ENCODE results near the gene TNIK. TPM values are rescaled to one million over a fixed set of nuclear protein-coding genes. Genes with fewer than 3 reads are reported as not detected.

Gene TNIK
- total RNA-seq, 1 donor from 2014 or later: 17.0 TPM

GRCh38 chr3:171058873-171059603, 401.2 kb downstream of the TNIK start:
- H3K36me3 ChIP-seq (ENCODE audit: control insufficient read depth, insufficient read depth, low read length): no peaks in the 10 kb centered on the region
- DNase-seq (ENCODE audit: low read depth): no peak
- TF ChIP-seq CTCF (IDR thresholded peaks at IDR 0.05; ENCODE audit: insufficient read depth, low read length, poor library complexity, severe bottlenecking): no peak
- H3K4me3 ChIP-seq (ENCODE audit: low read depth, low read length): no peak overlapping the region
- no peaks in the 10 kb centered on the region for H3K27me3 ChIP-seq (ENCODE audit: control insufficient read depth, insufficient read depth, low read length)

GRCh38 chr3:171058058-171058457, 402.1 kb downstream of the TNIK start:
- TF ChIP-seq CTCF (IDR thresholded peaks at IDR 0.05; ENCODE audit: insufficient read depth, low read length, poor library complexity, severe bottlenecking): no peak
- no peak for DNase-seq (ENCODE audit: low read depth)
- Histone ChIP-seq H3K36me3 (ENCODE audit: control insufficient read depth, insufficient read depth, low read length) (no peaks in the 10 kb centered on the region), H3K27me3 (ENCODE audit: control insufficient read depth, insufficient read depth, low read length) (no peaks in the 10 kb centered on the region), H3K4me3 (ENCODE audit: low read depth, low read length) (no peak overlapping the region)

GRCh38 chr3:171057072-171057471, 403.1 kb downstream of the TNIK start:
- H3K27me3 ChIP-seq (ENCODE audit: control insufficient read depth, insufficient read depth, low read length): no peaks in the 10 kb centered on the region
- no peaks in the 10 kb centered on the region for H3K36me3 ChIP-seq (ENCODE audit: control insufficient read depth, insufficient read depth, low read length)
- TF ChIP-seq CTCF (IDR thresholded peaks at IDR 0.05; ENCODE audit: insufficient read depth, low read length, poor library complexity, severe bottlenecking): no peak
- no peak overlapping the region for H3K4me3 ChIP-seq (ENCODE audit: low read depth, low read length)
- no peak for DNase-seq (ENCODE audit: low read depth)

GRCh38 chr3:171056528-171056927, 403.7 kb downstream of the TNIK start:
- no peak for TF ChIP-seq CTCF (IDR thresholded peaks at IDR 0.05; ENCODE audit: insufficient read depth, low read length, poor library complexity, severe bottlenecking)
- H3K36me3 ChIP-seq (ENCODE audit: control insufficient read depth, insufficient read depth, low read length): no peaks in the 10 kb centered on the region

GRCh38 chr3:171055336-171056178, 404.6 kb downstream of the TNIK start:
- no peak for TF ChIP-seq CTCF (IDR thresholded peaks at IDR 0.05; ENCODE audit: insufficient read depth, low read length, poor library complexity, severe bottlenecking)
- peak; percentile 74 for DNase-seq (ENCODE audit: low read depth)
- H3K4me3 ChIP-seq (ENCODE audit: low read depth, low read length): no peak overlapping the region

More at GRCh38 chr3:171056528-171056927, 403.7 kb downstream of the TNIK start:
- no peak for DNase-seq (ENCODE audit: low read depth)
- Histone ChIP-seq H3K27me3 (ENCODE audit: control insufficient read depth, insufficient read depth, low read length) (no peaks in the 10 kb centered on the region), H3K4me3 (ENCODE audit: low read depth, low read length) (no peak overlapping the region)

More at GRCh38 chr3:171055336-171056178, 404.6 kb downstream of the TNIK start:
- Histone ChIP-seq H3K27me3 (ENCODE audit: control insufficient read depth, insufficient read depth, low read length) (no peaks in the 10 kb centered on the region), H3K36me3 (ENCODE audit: control insufficient read depth, insufficient read depth, low read length) (no peaks in the 10 kb centered on the region)

All from kidney epithelial cell (primary cell).